ENCODE data around the gene COMMD6. TPM values are rescaled to one million over a fixed set of nuclear protein-coding genes. Genes with fewer than 3 reads are reported as not detected.
A peak's percentile ranks its signal among the peaks of the same experiment; 100 is the strongest.

The COMMD6 gene
- total and polyA plus RNA-seq, 2 of the 13 experiments (the other 11 are each of a cell fraction or from before 2014, with no cell fraction given): 97.0 to 164 TPM

- no peak for TF ChIP-seq ZNF646 (CRISPR knock-in tag; IDR thresholded peaks at IDR 0.05)
- TF ChIP-seq ZNF512 (CRISPR knock-in tag; IDR thresholded peaks at IDR 0.05): no peak
- no peak for TF ChIP-seq ATRX (CRISPR knock-in tag; IDR thresholded peaks at IDR 0.05; ENCODE audit: borderline replicate concordance)
- 0 out of 2 replicates have a peak, but pooled peaks have one; percentile 14 for TF ChIP-seq FOXO1 (CRISPR knock-in tag; IDR thresholded peaks at IDR 0.05)
- peak; percentile 47; the same call in 1 of the 2 replicates for TF ChIP-seq THAP8 (CRISPR knock-in tag; IDR thresholded peaks at IDR 0.05; ENCODE audit: borderline replicate concordance)
- TF ChIP-seq MEF2D (CRISPR knock-in tag; IDR thresholded peaks at IDR 0.05): 0 out of 2 replicates have a peak, but pooled peaks have one; percentile 25
- peak; percentile 64 for TF ChIP-seq YY1 (IDR thresholded peaks at IDR 0.05; ENCODE audit: insufficient read depth, insufficient replicate concordance, low read depth, low read length)
- TF ChIP-seq ZNF260 (CRISPR knock-in tag; IDR thresholded peaks at IDR 0.05; ENCODE audit: borderline replicate concordance, low read depth): no peak
- TF ChIP-seq NFYB (CRISPR knock-in tag; IDR thresholded peaks at IDR 0.05): no peak; the same call in 1 of the 2 replicates
- peak; percentile 13; the same call in 1 of the 2 replicates for TF ChIP-seq THAP9 (CRISPR knock-in tag; IDR thresholded peaks at IDR 0.05; ENCODE audit: borderline replicate concordance)
- no peak; the same call in 1 of the 2 replicates for TF ChIP-seq ZNF589 (CRISPR knock-in tag; conservative IDR thresholded peaks at IDR 0.05)
- no peak for TF ChIP-seq FOXM1 (CRISPR knock-in tag; IDR thresholded peaks at IDR 0.05)
- peak; percentile 44; the same call in 1 of the 2 replicates for TF ChIP-seq SALL2 (CRISPR knock-in tag; IDR thresholded peaks at IDR 0.05)
- no peak for TF ChIP-seq PBX3 (CRISPR knock-in tag; IDR thresholded peaks at IDR 0.05; ENCODE audit: borderline replicate concordance)
These were observed 55.4 kb downstream of the COMMD6 start, which contains the start of gene TBC1D4 (continued) for GRCh38 chr13:75482070-75482819.

Measured in HepG2 (cell line).